ENCODE measurements around the gene TAPT1.

Gene TAPT1

GRCh38 chr4:16111533-16111932, 114.7 kb downstream of the TAPT1 start:
- in situ Hi-C loops (cut with MboI; ENCODE audit: low sequenced_read_pairs) = no loop called here

GRCh38 chr4:16110661-16111290, 115.5 kb downstream of the TAPT1 start:
- in situ Hi-C loops (cut with MboI; ENCODE audit: low sequenced_read_pairs) = no loop called here
